Endothelial cell of umbilical vein (primary cell): ENCODE data around the gene CYP2D6.

Source experiments
- CTCF ChIP-seq, 2 donors: IDR thresholded peaks; 1 replicate in 1 of 2; 2 replicates in 1 of 2; pipeline ENCODE4 v1.5.1; 2011; ENCODE audit warnings: low read length in 2 of 2, mild to moderate bottlenecking in 2 of 2, moderate library complexity in 2 of 2, control low read depth in 1 of 2, inconsistent platforms in 1 of 2, low read depth in 1 of 2; ENCODE audit not compliant: insufficient read depth in 1 of 2; ENCODE audit errors: extremely low read depth in 1 of 2
- MAX ChIP-seq: IDR thresholded peaks from 2 replicates; pipeline ENCODE4 v1.6.1; 2011; ENCODE audit not compliant: insufficient read depth, insufficient read length

GRCh38 chr22:42101199-42101598 is 29.4 kb downstream of the CYP2D6 start:
- TF ChIP-seq CTCF (IDR thresholded peaks at IDR 0.05; ENCODE audit: extremely low read depth in 1 of 2, insufficient read depth in 1 of 2, low read depth in 1 of 2, low read length in 2 of 2) = no peak
- TF ChIP-seq MAX = no peak
